Stimulated activated CD8-positive, alpha-beta memory T cell treated with anti-CD3 and anti-CD28 coated beads, Interleukin-15, amount 100 ng/mL, for 1 hour (primary cell): Measurements from ENCODE around the gene FBLN5.

ENCODE experiments used
- DNase-seq: peaks from one replicate; pipeline ENCODE4 v3.0.0-alpha.2; 2020; ENCODE audit warnings: low read depth

FBLN5 gene

GRCh38 chr14:91945751-91946621 is 1.5 kb downstream of the FBLN5 start:
- DNase-seq = no peak

GRCh38 chr14:91942946-91943345 is 4.5 kb downstream of the FBLN5 start:
- no peak for DNase-seq

- DNase-seq = no peak
These were observed 5.4 kb downstream of the FBLN5 start for GRCh38 chr14:91942128-91942527.

- no peak for DNase-seq
These were observed 7.3 kb downstream of the FBLN5 start for GRCh38 chr14:91940209-91940608.

- DNase-seq = no peak
These were observed 11.9 kb downstream of the FBLN5 start for GRCh38 chr14:91935586-91935985.

- no peak for DNase-seq
These were observed 12.8 kb downstream of the FBLN5 start for GRCh38 chr14:91934554-91935285.

GRCh38 chr14:91931478-91932088 is 15.9 kb downstream of the FBLN5 start:
- DNase-seq = no peak

- DNase-seq = no peak
These were observed 17.8 kb downstream of the FBLN5 start for GRCh38 chr14:91929700-91930099.

GRCh38 chr14:91927800-91928199 is 19.7 kb downstream of the FBLN5 start:
- no peak for DNase-seq

GRCh38 chr14:91927191-91927590 is 20.3 kb downstream of the FBLN5 start:
- no peak for DNase-seq

GRCh38 chr14:91926131-91926890 is 21.2 kb downstream of the FBLN5 start:
- no peak for DNase-seq

GRCh38 chr14:91925727-91926121 is 21.8 kb downstream of the FBLN5 start:
- DNase-seq = no peak

- no peak for DNase-seq
These were observed 22.3 kb downstream of the FBLN5 start for GRCh38 chr14:91925001-91925726.

GRCh38 chr14:91920526-91920925 is 27.0 kb downstream of the FBLN5 start:
- no peak for DNase-seq

- DNase-seq = no peak
These were observed 27.7 kb downstream of the FBLN5 start for GRCh38 chr14:91919814-91920213.

GRCh38 chr14:91918186-91918883 is 29.2 kb downstream of the FBLN5 start:
- DNase-seq = no peak

- DNase-seq = no peak
These were observed 35.5 kb downstream of the FBLN5 start for GRCh38 chr14:91912035-91912434.

GRCh38 chr14:91911474-91912032 is 35.9 kb downstream of the FBLN5 start:
- no peak for DNase-seq

- no peak for DNase-seq
These were observed 37.3 kb downstream of the FBLN5 start for GRCh38 chr14:91910196-91910595.

- DNase-seq = no peak
These were observed 41.1 kb downstream of the FBLN5 start for GRCh38 chr14:91906374-91906773.
